ENCODE measurements around the gene HSPA4L. TPM values are rescaled to one million over a fixed set of nuclear protein-coding genes. Genes with fewer than 3 reads are reported as not detected.

HSPA4L gene
- total RNA-seq, 1 experiment from 2014 or later: 18.6 TPM

DNA sequence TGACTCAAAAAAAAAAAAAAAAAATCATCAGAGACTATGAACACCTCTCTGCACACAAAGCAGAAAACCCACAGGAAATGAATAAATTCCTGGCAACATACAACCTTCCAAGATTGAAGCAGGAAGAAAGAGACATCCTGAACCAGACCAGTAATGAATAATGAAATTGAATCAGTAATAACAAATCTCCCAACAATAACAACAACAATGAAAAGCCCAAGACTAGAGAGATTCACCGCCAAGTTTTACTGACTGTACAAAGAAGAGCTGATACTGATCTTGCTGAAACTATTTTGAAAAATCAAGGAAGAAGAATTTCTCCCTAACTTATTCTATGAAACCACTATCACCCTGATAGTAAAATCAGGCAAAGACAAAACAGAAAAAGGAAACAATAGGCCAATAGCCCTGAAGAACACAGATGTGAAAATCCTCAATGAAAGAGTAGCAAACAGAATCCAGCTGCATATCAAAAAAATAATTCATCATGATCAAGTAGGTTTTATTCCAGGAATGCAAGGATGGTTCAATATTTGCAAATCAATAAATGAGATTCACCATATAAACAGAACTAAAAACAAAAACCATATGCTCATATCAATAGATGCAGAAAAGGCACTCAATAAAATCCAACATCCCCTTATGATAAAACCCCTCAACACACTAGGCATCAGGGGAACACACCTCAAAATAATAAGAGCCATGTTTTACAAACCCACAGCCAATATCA lies 67.5 kb downstream of the HSPA4L start:
- no peaks in the 10 kb centered on the region for H3K36me3 ChIP-seq (ENCODE audit: control insufficient read depth in 1 of 2, insufficient read depth in 2 of 2, low read length in 2 of 2)
- H4K20me1 ChIP-seq (ENCODE audit: insufficient read depth): no peaks in the 10 kb centered on the region
- ATAC-seq: no peak
- no TSS peak for BruUV-seq (replicated peaks)
- POLR2A ChIA-PET: no interaction called here
- RAD21 ChIA-PET (ENCODE audit: low non-redundant PET in 1 of 2, low total read pairs in 2 of 2, uncharacterized antibody in 2 of 2, unreplicated experiment in 2 of 2): no interaction called here
- no peak for DNase-seq (ENCODE audit: low read depth, low spot score)
- H3K79me2 ChIP-seq (ENCODE audit: insufficient read depth, low read length): peaks cover 19% of the 10 kb centered on the region
- H3K9me2 ChIP-seq (ENCODE audit: insufficient read depth): no peaks in the 10 kb centered on the region
- no peaks in the 10 kb centered on the region for H3K27me3 ChIP-seq (ENCODE audit: insufficient read depth, low read length)
- intact Hi-C loops (cut with micrococcal nuclease): no loop called here
- H3K9me3 ChIP-seq (ENCODE audit: control insufficient read depth in 1 of 2, insufficient read depth in 1 of 2, low read depth in 1 of 2, low read length in 2 of 2): peaks cover 5 to 10% of the 10 kb centered on the region in 2 experiments; a peak in 2 of 4 replicates
- no peak overlapping the region for H3K4me3 ChIP-seq (replicated peaks in 1 of 2; ENCODE audit: low read depth in 1 of 2, low read length in 2 of 2)
- no peak overlapping the region for H3K27ac ChIP-seq (ENCODE audit: low read depth, low read length)
- H3K4me1 ChIP-seq (ENCODE audit: control insufficient read depth in 1 of 2, insufficient read depth in 2 of 2, low read length in 2 of 2): peaks cover 0 to 3% of the 10 kb centered on the region in 2 experiments; a peak in 1 of 4 replicates
- no peak overlapping the region for H3K4me2 ChIP-seq (ENCODE audit: low read length)
- no peak for TF ChIP-seq CBX3 (IDR thresholded peaks at IDR 0.05; ENCODE audit: low read depth)
- no peak for TF ChIP-seq POLR2AphosphoS5 (IDR thresholded peaks at IDR 0.05; ENCODE audit: low read depth, low read length)
- TF ChIP-seq CEBPB (IDR thresholded peaks at IDR 0.05; ENCODE audit: low read depth): no peak
- TF ChIP-seq, protein P1, sequence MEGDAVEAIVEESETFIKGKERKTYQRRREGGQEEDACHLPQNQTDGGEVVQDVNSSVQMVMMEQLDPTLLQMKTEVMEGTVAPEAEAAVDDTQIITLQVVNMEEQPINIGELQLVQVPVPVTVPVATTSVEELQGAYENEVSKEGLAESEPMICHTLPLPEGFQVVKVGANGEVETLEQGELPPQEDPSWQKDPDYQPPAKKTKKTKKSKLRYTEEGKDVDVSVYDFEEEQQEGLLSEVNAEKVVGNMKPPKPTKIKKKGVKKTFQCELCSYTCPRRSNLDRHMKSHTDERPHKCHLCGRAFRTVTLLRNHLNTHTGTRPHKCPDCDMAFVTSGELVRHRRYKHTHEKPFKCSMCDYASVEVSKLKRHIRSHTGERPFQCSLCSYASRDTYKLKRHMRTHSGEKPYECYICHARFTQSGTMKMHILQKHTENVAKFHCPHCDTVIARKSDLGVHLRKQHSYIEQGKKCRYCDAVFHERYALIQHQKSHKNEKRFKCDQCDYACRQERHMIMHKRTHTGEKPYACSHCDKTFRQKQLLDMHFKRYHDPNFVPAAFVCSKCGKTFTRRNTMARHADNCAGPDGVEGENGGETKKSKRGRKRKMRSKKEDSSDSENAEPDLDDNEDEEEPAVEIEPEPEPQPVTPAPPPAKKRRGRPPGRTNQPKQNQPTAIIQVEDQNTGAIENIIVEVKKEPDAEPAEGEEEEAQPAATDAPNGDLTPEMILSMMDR (IDR thresholded peaks at IDR 0.05 in 2 of 3, conservative IDR thresholded peaks at IDR 0.05 in 1 of 3; ENCODE audit: borderline replicate concordance in 1 of 3, insufficient read depth in 1 of 3, low read depth in 2 of 3, low read length in 2 of 3): no peak
- no peak for TF ChIP-seq SP1 (IDR thresholded peaks at IDR 0.05; ENCODE audit: low read depth)
- TF ChIP-seq JUND (IDR thresholded peaks at IDR 0.05): no peak
- TF ChIP-seq, protein P2, sequence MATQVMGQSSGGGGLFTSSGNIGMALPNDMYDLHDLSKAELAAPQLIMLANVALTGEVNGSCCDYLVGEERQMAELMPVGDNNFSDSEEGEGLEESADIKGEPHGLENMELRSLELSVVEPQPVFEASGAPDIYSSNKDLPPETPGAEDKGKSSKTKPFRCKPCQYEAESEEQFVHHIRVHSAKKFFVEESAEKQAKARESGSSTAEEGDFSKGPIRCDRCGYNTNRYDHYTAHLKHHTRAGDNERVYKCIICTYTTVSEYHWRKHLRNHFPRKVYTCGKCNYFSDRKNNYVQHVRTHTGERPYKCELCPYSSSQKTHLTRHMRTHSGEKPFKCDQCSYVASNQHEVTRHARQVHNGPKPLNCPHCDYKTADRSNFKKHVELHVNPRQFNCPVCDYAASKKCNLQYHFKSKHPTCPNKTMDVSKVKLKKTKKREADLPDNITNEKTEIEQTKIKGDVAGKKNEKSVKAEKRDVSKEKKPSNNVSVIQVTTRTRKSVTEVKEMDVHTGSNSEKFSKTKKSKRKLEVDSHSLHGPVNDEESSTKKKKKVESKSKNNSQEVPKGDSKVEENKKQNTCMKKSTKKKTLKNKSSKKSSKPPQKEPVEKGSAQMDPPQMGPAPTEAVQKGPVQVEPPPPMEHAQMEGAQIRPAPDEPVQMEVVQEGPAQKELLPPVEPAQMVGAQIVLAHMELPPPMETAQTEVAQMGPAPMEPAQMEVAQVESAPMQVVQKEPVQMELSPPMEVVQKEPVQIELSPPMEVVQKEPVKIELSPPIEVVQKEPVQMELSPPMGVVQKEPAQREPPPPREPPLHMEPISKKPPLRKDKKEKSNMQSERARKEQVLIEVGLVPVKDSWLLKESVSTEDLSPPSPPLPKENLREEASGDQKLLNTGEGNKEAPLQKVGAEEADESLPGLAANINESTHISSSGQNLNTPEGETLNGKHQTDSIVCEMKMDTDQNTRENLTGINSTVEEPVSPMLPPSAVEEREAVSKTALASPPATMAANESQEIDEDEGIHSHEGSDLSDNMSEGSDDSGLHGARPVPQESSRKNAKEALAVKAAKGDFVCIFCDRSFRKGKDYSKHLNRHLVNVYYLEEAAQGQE (IDR thresholded peaks at IDR 0.05; ENCODE audit: low read depth): no peak
- no peak for TF ChIP-seq EGR1 (IDR thresholded peaks at IDR 0.05; ENCODE audit: low read depth)
- no peak for TF ChIP-seq SRF (IDR thresholded peaks at IDR 0.05; ENCODE audit: low read depth)
- TF ChIP-seq EZH2 (IDR thresholded peaks at IDR 0.05): no peak
- no peak for TF ChIP-seq TCF7L2 (IDR thresholded peaks at IDR 0.05; ENCODE audit: borderline replicate concordance, extremely low read depth, insufficient read depth, insufficient read length)
- TF ChIP-seq ZNF274 (IDR thresholded peaks at IDR 0.05; ENCODE audit: low read depth, low read length): no peak
- TF ChIP-seq POLR2A (IDR thresholded peaks at IDR 0.05; ENCODE audit: borderline replicate concordance, extremely low read depth, insufficient read depth, insufficient read length): no peak
- TF ChIP-seq YY1 (IDR thresholded peaks at IDR 0.05; ENCODE audit: extremely low read depth, insufficient replicate concordance, low read depth, low read length): no peak
- no peak for TF ChIP-seq RAD21 (IDR thresholded peaks at IDR 0.05; ENCODE audit: low read depth)
- no peak for TF ChIP-seq ATF3 (IDR thresholded peaks at IDR 0.05)
- CTCF ChIA-PET: no interaction called here
- H2AFZ ChIP-seq (ENCODE audit: low read depth, low read length, poor library complexity, severe bottlenecking): no peak overlapping the region
- H3K9ac ChIP-seq (ENCODE audit: low read length): no peak overlapping the region

Measured in HCT116 (cell line).